Activated CD8-positive, alpha-beta memory T cell treated with anti-CD3 and anti-CD28 coated beads, Interleukin-2, amount 50 U/mL, for 1 hour (primary cell): Measurements from ENCODE around the gene GPR132.
A peak's percentile ranks its signal among the peaks of the same experiment; 100 is the strongest.
"Not testable (repeated sequence)": the region's sequence is repeated elsewhere in the genome, so short reads cannot be mapped to it uniquely, and the experiment has no call there.

ENCODE experiments used
- DNase-seq: peaks from one replicate; pipeline ENCODE4 v3.0.0-alpha.2; 2020; ENCODE audit errors: extremely low read depth

Gene GPR132, protein sequence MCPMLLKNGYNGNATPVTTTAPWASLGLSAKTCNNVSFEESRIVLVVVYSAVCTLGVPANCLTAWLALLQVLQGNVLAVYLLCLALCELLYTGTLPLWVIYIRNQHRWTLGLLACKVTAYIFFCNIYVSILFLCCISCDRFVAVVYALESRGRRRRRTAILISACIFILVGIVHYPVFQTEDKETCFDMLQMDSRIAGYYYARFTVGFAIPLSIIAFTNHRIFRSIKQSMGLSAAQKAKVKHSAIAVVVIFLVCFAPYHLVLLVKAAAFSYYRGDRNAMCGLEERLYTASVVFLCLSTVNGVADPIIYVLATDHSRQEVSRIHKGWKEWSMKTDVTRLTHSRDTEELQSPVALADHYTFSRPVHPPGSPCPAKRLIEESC

GRCh38 chr14:105065280-105066228 is at the start of gene GPR132:
Gene GPR132 (minus strand): TSS chr14:105065430. CDS start chr14:105055420, 10,010 bp downstream.
- peak; percentile 93 for DNase-seq

- not testable (repeated sequence) for DNase-seq
These were observed 44.0 kb upstream of the GPR132 start for GRCh38 chr14:105109243-105109642.

DNA sequence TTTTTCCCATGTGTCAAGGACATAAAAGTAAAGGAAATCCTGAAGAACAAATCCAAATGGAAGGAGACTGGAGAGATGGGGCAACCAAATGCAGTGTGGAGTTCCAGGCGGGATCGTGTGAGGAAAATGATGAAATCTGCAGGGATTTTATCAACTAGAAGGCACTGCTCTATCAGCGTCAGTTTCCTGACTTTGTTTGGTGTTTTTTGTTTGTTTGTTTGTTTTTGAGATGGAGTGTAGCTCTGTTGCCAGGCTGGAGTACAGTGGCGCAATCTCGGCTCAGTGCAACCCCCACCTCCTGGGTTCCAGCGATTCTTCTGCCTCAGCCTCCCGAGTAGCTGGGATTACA is 43.3 kb upstream of the GPR132 start:
- no peak for DNase-seq

GRCh38 chr14:105107781-105108515 is 42.7 kb upstream of the GPR132 start:
- no peak for DNase-seq

DNA sequence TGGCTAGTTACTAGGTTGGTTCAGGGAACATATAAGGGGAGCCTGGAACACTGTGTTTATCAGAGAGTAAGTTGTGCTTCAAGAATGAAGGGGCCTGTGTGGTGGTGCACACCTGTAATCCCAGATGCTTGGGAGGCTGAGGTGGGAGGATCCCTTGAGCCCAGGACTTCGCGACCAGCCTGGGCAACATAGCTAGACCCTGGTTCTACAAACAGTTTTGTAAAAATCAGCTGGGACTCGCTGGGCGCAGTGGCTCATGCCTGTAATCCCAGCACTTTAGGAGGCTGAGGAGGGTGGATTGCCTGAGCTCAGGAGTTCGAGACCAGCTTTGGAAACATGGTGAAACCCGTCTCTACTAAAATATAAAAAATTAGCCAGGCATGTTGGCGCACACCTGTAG is 42.1 kb upstream of the GPR132 start:
- DNase-seq = no peak

- DNase-seq = no peak
These were observed 39.9 kb upstream of the GPR132 start for GRCh38 chr14:105105158-105105557.

DNA sequence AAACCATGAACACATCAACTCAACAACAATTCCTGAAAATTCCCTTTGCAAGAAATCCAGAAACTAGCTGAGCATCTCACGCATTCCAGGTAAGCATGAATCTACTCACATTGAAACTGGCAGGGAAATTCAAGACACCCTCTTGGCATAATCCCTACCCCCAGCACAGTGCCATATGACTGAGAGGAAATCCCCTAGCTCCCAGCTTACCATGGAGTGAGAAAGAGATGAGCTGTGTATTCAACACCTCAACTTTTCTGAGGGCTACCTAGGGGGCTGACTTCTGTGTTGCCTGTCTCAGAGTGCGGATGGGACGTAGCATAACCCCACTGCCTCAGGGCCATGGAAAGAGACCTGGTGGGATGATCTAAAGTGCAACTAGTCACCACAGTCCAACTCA is 37.7 kb upstream of the GPR132 start:
- DNase-seq = no peak

DNA sequence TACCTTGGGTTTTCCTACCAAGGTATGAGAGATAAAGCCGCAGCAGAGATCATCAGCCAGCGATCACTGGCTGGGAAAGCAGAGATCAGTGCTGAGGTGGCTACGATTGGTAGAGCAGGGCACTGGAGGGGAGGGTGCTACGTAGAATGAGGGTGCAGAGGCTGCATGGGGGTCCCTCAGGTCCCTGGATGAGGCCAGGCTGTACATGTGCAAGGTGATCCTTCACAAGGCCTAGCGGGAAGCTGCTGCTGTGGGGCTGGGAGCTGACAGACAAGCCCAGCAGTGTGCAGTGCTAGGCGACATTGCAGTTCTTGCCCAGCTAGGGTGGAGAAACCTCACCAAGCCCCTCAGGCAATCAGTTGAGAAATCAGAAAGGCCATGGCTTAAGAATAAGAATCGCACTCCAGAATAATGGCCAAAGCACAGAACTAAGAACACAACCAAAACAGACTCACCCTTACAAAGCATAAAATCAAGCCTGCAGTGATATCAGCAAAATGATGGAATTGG is 37.2 kb upstream of the GPR132 start:
- DNase-seq = no peak

- no peak for DNase-seq
These were observed 35.7 kb upstream of the GPR132 start for GRCh38 chr14:105100910-105101309.

GRCh38 chr14:105099778-105100177 is 34.5 kb upstream of the GPR132 start:
- DNase-seq = no peak

DNA sequence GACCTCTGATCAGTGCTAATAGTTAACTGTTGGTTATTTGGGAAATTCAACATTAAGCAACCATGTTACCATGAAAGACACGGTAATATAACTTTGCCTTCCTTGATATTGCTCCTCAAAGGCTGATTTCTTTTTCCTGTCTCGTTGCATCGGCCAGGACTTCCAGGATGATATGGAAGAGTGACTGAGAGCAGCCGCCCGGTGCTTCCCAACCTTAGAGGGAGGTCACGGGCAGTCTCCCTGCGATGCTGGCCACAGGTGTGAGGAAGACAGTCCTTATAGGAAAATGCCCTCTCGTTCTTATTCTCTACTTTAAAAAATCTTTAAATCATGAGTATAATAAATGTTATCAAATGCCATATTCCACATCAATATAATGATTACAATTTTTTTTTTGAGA is 33.1 kb upstream of the GPR132 start:
- no peak for DNase-seq

DNA sequence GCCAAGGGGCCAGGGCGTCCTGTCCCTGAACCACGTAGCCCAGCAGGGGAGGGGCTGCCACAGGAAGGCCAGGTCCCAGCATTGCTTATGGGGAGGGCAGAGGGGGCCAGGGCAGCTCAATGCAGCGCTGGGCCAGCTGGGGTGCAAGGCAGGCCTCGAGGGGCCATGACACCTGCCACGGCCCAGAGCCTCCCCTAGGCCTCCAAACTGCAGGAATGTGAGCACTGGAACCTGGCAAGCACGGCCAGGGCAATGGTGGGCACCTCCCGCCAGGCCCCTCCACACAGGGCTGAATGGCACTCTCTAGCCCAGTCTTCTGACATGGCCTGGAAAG is 32.5 kb upstream of the GPR132 start:
- DNase-seq = no peak

DNA sequence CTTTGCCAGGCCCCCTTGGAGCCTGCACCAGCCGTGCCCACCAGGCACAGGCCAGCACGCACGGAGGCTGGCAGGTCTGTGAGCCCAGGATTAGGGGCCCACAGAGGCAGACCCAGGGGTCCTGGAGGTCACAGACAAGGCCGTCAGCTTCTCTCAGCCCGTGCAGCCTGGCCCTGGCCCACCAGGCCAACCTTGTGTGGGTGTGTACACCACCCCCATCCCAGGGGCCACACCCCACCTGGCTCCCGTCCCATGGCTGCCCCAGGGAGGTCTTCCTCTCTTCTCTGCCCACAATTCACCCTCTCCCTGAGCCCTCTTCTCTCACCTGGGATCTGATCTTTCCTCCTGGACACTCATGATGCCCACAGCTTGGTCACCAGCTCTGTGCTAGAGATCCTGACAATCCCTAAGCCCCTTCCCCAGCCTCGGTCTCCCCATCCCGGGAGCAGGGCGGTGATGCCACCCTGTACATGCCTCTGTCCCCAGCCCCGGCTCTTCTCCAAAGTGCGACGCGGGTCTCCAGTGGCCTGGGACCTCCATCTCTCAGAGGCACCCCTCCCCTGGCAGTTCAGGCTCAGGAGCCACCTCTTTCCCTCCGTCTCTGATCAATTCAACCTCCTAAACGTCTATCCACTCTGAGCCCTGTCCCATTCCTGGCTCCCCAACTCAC is 31.1 kb upstream of the GPR132 start:
- no peak for DNase-seq

- no peak for DNase-seq
These were observed 30.1 kb upstream of the GPR132 start for GRCh38 chr14:105095236-105095805.

GRCh38 chr14:105094193-105094907 is 29.1 kb upstream of the GPR132 start:
- no peak for DNase-seq

DNA sequence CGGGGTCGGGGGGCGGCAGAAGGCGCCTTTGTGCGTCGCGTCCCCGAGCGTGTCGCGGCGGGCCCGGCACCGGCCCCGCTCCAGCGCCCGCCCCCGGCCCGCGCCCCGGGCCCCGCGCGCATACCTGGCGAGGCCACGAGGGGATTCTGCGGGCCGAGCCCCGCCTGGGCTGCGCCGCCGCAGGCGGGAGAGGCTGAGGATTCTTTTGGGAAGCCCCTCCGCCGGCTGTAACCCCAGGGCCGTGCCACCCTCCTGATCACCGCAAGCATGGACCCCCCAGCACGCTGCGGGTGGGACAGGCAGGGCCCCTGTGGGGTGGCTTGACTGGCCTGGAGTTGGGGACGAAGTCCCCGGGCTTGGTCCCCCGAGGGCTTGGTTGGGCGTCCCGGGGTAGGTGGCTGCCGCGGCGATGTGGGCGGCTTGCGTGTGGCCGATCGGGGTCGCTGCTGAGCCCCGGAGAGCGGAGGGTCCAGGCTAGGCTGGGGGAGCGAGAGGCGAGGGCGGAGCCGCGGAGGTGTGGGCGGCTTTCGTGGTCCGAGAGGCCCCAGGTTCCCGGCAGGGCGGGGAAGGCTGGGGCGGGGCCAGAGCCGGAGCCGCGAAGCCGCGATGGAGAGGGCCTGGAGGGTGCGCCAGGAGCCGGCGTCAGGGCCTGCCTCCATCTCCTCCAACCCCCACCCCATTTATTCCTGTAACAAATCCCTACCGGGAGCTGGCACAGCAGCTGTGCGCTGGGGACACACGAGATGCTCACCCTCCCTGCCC is 28.4 kb upstream of the GPR132 start:
- peak; percentile 35 for DNase-seq

DNA sequence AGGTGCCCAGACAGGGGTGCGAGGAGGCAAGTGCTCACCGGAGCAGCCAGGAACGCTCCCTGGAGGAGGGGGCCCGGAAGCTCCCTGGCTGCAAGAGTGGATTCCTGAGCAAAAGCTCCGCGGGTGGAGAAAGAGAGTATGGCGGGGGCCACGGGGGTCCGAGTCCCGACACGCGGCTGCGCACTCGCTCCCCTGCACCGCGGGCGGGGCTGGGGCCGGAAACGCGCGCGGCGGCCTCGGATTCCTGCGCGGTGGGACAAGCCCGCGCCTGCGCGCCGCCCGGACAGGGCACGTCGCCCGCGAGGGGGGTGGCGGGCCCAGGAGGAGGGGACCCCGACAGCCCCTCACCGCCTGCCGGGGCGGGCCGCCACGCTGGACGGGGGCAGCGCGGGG is 27.8 kb upstream of the GPR132 start:
- no peak for DNase-seq

- no peak for DNase-seq
These were observed 27.2 kb upstream of the GPR132 start for GRCh38 chr14:105092171-105093037.
